ENCODE results near the gene MRPS2.
A peak's percentile ranks its signal among the peaks of the same experiment; 100 is the strongest.

The MRPS2 gene

DNA sequence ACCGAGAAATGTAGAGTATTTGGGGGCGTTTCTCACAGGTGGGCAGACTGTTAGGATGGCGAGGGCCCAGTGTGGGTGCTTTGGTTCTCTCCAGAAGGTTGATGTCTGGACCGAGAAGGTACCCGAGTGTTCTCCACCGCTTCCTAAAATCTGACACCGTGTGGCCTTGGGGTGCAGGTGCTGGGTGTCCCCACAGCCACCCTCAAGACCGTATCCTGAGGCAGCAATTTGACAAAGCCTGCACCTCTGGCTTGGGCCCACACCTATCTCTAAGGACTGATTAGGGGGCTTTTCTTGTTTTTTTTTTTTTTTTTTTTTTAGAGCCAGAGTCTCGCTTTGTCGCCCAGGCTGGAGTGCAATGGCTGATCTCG is 19.6 kb upstream of the MRPS2 start:
- DNase-seq = no peak

DNA sequence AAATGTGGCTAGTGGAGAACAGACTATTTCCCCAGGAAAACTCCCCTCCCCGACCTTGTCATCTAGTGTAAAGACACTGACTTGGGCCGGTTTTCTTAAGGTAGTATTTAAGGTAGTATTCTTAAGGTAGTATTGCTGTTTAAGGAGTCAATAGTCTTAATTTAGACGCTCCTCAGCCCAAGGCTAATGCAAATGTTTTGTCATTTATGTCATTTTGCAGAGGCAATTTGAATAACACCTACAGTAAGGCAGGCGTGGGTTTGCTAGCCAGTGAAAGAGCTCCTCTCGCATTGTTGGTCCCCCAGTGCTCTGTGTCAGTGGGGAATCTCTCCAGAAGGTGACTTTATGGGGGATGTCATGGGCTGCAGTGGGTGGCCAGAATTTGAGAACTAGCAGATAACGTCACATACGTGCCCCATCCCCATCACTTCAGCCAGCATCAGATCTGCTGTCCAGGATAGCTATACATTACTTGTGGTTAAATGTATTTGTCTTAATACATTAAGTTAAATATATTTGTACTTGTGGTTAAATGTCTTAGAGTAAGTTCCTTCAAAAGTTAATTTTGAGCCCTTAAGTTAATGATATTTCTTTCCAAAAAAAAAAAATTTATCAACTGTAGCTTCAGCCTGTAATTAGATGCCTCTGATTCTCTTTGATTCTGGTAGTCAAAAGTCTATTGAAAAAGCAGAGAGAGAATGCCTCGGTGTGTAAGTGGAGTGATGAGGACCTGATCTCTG is 18.3 kb upstream of the MRPS2 start:
- no peak for DNase-seq

DNA sequence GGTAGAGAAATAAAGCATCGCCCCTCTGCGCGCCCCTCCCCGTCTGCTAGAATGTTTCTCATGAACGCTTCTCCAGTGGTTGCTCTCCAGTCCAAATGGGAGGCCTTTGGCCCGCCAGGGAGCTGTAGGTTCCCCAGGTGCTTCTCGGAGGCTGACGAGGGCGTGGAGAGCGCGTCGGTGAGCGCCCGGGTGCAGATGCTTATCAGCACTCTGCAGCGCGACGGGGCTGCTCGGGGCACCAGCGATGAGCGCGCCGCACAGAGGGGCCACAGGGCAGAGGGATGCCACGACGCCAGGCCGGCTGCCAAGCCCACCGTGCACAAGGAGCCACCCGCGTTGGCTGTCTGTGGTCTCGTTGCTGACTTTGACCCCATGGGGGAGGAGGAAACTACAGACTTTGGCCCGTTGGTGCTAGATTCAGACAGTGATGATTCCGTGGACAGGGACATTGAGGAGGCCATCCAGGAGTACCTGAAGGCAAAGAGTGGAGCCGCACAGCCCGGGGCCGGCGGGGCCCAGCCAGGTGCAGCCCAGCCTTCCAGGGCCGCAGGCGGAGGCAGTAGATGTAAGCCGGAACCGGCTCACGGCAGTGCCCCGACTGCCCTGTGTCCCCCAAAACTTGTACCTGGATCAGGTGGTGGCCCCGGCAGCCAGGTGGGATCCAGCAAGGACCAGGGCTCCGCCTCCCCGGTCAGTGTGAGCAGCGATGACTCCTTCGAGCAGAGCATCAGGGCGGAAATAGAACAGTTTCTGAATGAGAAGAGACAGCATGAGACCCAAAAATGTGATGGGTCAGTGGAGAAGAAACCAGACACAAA is 15.8 kb upstream of the MRPS2 start:
- DNase-seq = no peak

DNA sequence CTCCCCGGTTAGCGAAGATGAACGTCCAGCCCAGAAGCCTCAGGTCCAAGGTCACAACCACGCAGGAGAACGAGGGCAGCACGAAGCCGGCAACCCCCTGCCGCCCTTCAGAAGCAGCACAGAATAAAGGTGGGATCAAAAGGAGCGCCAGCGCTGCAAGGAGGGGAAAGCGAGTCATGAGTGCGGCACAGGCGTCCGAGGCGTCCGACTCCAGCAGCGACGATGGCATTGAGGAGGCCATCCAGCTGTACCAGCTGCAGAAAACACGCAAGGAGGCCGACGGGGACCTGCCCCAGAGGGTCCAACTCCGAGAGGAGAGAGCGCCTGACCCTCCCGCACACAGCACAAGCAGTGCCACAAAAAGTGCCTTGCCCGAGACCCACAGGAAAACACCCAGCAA is 15.1 kb upstream of the MRPS2 start:
- DNase-seq = no peak

DNA sequence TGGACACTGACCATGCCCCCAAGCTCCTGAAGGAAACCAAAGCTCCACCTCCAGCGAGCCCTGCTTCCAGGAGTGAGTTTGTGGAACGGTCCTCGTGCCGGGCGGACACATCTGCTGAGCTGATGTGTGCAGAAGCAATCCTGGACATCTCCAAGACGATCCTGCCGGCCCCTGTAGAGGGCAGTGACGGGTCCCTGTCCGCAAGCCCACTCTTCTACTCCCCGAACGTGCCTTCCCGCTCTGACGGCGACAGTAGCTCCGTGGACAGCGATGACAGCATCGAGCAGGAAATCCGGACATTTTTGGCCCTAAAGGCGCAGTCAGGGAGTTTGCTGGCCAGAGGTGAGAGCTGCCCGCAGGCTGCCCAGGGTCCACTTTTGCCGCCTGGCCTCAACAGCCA is 14.7 kb upstream of the MRPS2 start:
- no peak for DNase-seq

DNA sequence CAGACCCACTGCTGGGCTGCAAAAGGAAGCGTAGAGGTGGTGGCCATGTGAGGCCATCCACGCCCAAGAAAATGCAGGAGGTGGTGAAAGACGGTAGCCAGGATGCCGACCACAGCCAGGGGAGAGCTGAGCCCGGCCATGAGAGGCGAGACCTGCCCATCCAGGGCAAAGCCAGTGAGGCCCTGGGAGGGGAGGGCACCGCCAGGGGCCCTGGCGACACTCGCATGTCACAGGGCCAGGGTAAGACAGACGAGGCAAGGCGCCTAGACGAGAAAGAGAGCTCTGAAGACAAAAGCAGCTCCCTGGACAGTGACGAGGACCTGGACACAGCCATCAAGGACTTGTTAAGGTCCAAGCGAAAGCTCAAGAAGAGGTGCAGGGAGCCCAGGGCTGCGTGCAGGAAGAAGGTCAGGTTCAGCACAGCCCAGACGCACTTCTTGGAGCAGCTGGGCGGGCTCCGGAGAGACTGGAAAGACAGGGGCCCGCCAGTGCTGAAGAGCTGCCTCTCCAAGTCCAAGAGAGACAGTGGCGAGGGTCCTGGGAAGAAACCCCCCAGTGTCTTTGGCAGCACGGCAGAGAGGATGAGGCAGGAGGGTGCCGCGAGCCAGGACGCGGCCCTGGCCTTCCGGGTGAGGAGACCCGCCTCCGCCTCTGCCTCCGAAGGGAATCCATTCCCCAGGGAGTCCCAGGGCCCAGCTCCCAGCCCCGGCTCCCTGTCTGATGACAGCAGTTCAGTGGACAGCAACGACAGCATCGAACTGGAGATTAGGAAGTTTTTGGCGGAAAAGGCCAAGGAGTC is 14.0 kb upstream of the MRPS2 start:
- no peak for DNase-seq

DNA sequence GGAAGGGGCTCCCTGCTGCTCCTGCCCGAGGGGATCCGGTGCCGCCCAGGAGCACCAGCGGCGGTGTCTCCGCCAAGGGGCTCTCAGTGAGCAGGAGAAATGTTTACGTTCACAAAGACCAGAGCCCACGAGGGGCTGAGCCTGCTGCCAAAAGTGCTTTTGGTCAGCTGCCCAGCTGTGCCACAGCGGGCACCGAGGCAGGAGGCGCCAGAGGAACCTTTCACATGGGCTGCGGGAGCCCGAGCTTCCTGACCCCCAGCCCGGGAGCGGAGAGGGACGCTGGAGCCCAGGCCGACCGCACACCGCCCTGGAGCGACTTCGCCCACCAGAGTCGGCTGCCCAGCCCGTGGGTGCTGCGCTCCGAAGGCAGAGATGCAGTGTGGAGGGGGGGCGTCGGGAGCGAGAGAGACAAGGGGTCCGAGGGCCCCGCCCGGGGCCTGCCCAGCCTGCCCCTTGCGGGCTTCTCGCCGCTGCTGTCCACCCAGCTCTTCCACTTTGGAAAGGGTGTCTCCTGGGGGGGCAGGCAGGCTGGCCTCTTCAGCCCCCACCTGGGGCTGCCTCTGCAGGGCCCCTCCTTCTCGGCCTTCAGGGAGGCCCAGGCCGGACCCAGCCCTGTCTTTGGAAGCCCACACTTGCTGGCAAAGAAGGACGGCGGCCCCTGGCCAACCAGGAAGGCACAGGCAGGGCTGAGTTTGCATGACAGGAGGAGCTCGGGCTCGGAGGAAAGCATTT is 13.0 kb upstream of the MRPS2 start:
- DNase-seq = no peak

GRCh38 chr9:135488013-135488330 is 12.5 kb upstream of the MRPS2 start:
- DNase-seq = no peak

- DNase-seq = no peak
These were observed 12.0 kb upstream of the MRPS2 start for GRCh38 chr9:135488527-135488926.

GRCh38 chr9:135489188-135489906 is 11.1 kb upstream of the MRPS2 start:
- no peak for DNase-seq

- DNase-seq = peak; percentile 32
These were observed 10.2 kb upstream of the MRPS2 start for GRCh38 chr9:135490166-135490870.

DNA sequence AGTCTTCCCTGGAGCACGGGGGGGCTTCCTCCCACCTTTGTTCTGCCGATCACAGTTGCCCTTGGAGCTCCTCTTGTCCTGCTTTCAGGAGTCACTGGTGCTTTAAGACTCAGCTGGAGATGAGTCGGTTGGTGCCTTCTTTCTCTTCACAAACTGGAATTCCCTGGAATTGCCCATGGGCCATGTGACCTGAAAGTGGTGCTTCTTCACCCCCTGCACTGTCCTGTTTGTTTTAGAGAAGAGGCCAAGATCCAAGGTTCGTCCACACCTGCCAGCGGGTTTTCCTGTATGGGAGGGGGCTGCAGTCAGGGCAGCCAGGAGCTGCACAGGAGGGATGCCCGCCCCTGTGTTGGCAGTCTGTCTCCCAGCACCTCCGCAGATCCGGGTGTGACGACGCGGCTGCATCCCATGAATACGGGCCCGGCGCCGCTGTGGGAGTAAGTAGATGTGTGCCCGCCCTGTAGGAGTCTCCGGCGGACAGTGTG is 9.5 kb upstream of the MRPS2 start:
- DNase-seq = peak; percentile 89

GRCh38 chr9:135491764-135492163 is 8.7 kb upstream of the MRPS2 start:
- DNase-seq = peak; percentile 80

DNA sequence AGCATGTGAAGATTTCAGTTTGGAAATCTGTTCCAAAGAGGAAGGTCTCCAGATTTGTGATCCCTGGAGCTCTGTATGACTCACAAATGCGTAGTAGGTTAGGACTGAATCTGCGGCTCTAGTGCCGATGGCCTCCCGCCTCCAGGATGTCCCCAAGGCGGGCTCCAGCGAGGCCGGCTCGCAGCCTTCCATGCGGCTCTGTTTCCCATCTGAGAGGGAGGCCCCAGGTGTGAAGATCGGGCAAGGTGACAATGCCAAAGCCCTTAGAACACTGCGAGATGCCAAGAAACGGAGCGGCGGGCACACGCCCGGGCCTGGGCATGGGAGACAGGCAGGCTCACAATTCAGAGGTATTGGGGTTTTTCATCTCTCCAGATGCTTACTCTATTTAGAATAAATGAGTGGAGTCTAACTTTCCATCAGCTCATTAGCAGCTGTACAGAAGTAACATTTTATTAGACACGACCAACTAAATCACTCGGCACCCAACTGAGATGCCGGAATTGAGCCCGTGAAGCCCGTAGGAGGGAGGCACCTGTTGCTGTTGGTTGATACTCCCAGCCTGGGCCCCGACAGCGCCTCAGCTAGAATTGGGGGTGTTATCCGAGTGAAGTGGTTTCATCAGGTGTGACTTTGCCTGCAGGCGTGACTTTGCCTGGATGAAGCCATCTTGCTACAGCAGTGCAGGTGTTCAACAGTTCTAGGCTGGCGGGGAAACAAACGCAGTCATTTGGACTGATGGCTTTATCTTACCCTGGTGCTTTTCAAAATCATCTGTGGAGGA is 7.4 kb upstream of the MRPS2 start:
- no peak for DNase-seq

DNA sequence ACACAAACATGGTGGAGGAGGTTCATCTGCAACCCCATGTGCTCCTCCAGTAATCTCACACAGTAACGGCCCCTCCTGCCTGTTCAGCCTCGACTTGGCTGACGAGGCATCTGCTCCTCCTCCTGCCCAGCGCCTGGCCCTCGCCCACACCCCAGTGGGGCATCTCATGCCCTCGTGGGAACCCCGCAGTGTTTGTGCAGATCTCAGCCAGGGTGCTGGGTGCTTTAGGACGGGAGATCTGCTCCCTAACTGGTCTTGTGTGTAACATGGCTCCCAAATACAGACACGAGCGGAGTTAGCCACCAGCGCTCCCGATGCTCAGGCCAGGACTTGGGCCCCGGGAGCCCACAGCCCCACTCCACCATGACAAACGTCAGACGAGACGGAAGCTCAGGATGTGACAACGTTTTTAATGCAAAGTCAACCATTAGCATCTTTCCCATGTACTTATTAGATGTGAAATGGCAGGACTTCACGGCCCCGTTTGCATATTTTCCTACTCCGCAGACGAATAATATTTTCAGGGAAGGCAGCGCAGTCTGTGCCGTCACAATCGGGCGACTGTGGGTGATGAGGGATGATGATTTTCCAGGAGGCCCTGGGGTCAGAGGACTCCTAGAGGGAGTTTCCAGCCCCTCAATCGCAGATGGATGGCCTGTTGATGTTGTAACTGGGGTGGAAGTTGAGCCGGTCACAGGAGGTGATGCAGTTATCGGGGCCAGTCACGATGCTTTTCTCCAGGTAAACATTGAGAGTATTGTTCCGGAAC is 5.5 kb upstream of the MRPS2 start:
- no peak for DNase-seq

- DNase-seq = no peak
These were observed 1.9 kb upstream of the MRPS2 start for GRCh38 chr9:135498381-135499126.

GRCh38 chr9:135499326-135500070 is 984 bp upstream of the MRPS2 start:
- DNase-seq = peak; percentile 97

DNA sequence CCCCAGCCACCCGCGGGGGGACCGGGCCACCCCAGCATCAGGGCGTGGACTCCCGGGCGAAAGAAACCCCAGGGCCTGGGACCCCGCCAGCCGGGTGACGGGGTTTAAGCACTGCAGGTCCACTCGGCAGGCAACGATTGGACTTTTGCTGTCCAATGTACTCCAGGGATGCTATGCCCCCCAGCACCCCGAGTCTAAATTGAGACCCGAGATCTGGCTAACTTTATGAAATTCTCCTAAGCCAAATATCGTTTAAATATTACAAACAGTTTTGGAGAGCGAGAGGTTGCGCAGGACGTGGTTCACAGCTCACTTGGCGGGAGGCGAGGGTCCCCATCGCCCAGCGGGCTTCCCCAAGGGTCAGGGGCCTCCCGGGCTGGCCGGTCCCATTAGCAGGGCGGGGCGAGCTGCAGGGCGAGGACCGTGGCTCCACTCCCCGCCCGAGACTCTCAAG is 384 bp upstream of the MRPS2 start:
- DNase-seq = no peak

All from NCI-H69 (cell line).